ENCODE measurements around the gene CALD1.

CALD1 gene

GRCh38 chr7:134844200-134844599, 64.8 kb downstream of the CALD1 start:
- no peak overlapping the region for H3K4me3 ChIP-seq (ENCODE audit: low read depth, low read length)
- TF ChIP-seq CTCF (IDR thresholded peaks at IDR 0.05; ENCODE audit: low read depth, low read length) = no peak

- TF ChIP-seq CTCF (IDR thresholded peaks at IDR 0.05; ENCODE audit: low read depth, low read length) = peak; percentile 27; the same call in 1 of the 2 replicates
- H3K4me3 ChIP-seq (ENCODE audit: low read depth, low read length) = no peak overlapping the region
Observed at GRCh38 chr7:134845461-134845860, 66.0 kb downstream of the CALD1 start.

- H3K4me3 ChIP-seq (ENCODE audit: low read depth, low read length) = no peak overlapping the region
- TF ChIP-seq CTCF (IDR thresholded peaks at IDR 0.05; ENCODE audit: low read depth, low read length) = no peak
Observed at GRCh38 chr7:134847851-134848588, 68.6 kb downstream of the CALD1 start.

GRCh38 chr7:134850066-134850465, 70.6 kb downstream of the CALD1 start:
- no peak overlapping the region for H3K4me3 ChIP-seq (ENCODE audit: low read depth, low read length)
- no peak for TF ChIP-seq CTCF (IDR thresholded peaks at IDR 0.05; ENCODE audit: low read depth, low read length)

- H3K4me3 ChIP-seq (ENCODE audit: low read depth, low read length) = no peak overlapping the region
- TF ChIP-seq CTCF (IDR thresholded peaks at IDR 0.05; ENCODE audit: low read depth, low read length) = no peak
Observed at GRCh38 chr7:134851141-134851540, 71.7 kb downstream of the CALD1 start.

- no peak for TF ChIP-seq CTCF (IDR thresholded peaks at IDR 0.05; ENCODE audit: low read depth, low read length)
- H3K4me3 ChIP-seq (ENCODE audit: low read depth, low read length) = no peak overlapping the region
Observed at GRCh38 chr7:134852625-134853024, 73.2 kb downstream of the CALD1 start.

GRCh38 chr7:134854816-134855215, 75.4 kb downstream of the CALD1 start:
- no peak for TF ChIP-seq CTCF (IDR thresholded peaks at IDR 0.05; ENCODE audit: low read depth, low read length)
- H3K4me3 ChIP-seq (ENCODE audit: low read depth, low read length) = no peak overlapping the region
